ENCODE results near the gene LCORL.

DNA sequence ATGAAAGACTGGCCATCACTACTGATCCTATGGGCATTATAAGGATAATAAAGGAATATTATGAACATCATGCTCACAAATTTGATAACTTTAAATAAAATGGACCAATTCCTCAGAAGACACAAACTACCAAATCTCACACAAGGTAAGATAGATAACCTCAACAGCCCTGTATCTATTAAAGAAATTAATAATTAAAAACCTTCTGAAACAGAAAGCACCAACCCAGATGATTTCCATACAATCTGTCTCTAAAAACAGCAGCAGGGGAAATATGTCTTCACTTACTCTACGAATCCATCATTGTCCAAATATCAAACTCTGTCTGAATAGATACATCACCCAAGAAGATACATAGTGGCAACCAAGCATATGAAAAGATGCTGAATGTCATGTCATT lies 55.2 kb downstream of the LCORL start:
- TF ChIP-seq, protein P1, sequence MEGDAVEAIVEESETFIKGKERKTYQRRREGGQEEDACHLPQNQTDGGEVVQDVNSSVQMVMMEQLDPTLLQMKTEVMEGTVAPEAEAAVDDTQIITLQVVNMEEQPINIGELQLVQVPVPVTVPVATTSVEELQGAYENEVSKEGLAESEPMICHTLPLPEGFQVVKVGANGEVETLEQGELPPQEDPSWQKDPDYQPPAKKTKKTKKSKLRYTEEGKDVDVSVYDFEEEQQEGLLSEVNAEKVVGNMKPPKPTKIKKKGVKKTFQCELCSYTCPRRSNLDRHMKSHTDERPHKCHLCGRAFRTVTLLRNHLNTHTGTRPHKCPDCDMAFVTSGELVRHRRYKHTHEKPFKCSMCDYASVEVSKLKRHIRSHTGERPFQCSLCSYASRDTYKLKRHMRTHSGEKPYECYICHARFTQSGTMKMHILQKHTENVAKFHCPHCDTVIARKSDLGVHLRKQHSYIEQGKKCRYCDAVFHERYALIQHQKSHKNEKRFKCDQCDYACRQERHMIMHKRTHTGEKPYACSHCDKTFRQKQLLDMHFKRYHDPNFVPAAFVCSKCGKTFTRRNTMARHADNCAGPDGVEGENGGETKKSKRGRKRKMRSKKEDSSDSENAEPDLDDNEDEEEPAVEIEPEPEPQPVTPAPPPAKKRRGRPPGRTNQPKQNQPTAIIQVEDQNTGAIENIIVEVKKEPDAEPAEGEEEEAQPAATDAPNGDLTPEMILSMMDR (IDR thresholded peaks at IDR 0.05): no peak
- TF ChIP-seq POLR2A (IDR thresholded peaks at IDR 0.05): no peak
